HepG2 (cell line): ENCODE results near the gene HSPA1A. TPM values are rescaled to one million over a fixed set of nuclear protein-coding genes. Genes with fewer than 3 reads are reported as not detected.

Source experiments
- AKAP8 ChIP-seq: sonication (generic); formaldehyde crosslinking; IDR thresholded peaks from 2 replicates; pipeline ENCODE4 v1.5.1; 2020; ENCODE audit warnings: mild to moderate bottlenecking, missing genetic modification reagents
- ARNT ChIP-seq: fragments of 450-650 bp; IDR thresholded peaks from 2 replicates; pipeline ENCODE4 v1.6.1; 2017
- CREM ChIP-seq, 2 experiments: sonication (generic) in 1 of 2; formaldehyde crosslinking in 1 of 2; IDR thresholded peaks; 2 replicates each; pipeline versions ENCODE4 v1.4.0 to v1.6.1; 2016 to 2020; ENCODE audit warnings: antibody characterized with exemption in 1 of 2, mild to moderate bottlenecking in 1 of 2, missing genetic modification reagents in 1 of 2
- HDAC2 ChIP-seq: sonication (generic); formaldehyde crosslinking; IDR thresholded peaks from 2 replicates; pipeline ENCODE4 v1.4.0; 2020; ENCODE audit warnings: missing genetic modification reagents
- HES4 ChIP-seq: sonication (generic); formaldehyde crosslinking; IDR thresholded peaks from 2 replicates; pipeline ENCODE4 v1.9.0; 2021; ENCODE audit warnings: mild to moderate bottlenecking, missing genetic modification reagents, borderline replicate concordance
- KDM5A ChIP-seq: fragments of 200-600 bp; sonication (generic); IDR thresholded peaks from 2 replicates; pipeline ENCODE4 v1.7.0; 2018; ENCODE audit warnings: antibody characterized with exemption, mild to moderate bottlenecking, low read length, borderline replicate concordance
- MED1 ChIP-seq: sonication (generic); formaldehyde crosslinking; IDR thresholded peaks from 2 replicates; pipeline ENCODE4 v1.4.0; 2020; ENCODE audit warnings: missing genetic modification reagents
- MIER2 ChIP-seq: IDR thresholded peaks from 2 replicates; pipeline ENCODE4 v1.6.1; 2016; ENCODE audit warnings: missing biosample characterization, missing genetic modification reagents
- MZF1 ChIP-seq: sonication (generic); formaldehyde crosslinking; IDR thresholded peaks from 2 replicates; pipeline ENCODE4 v1.8.1; 2023; ENCODE audit warnings: mild to moderate bottlenecking, missing genetic modification reagents, borderline replicate concordance
- NFE2L1 ChIP-seq: sonication (generic); formaldehyde crosslinking; IDR thresholded peaks from 2 replicates; pipeline ENCODE4 v1.4.0; 2020; ENCODE audit warnings: missing genetic modification reagents, mild to moderate bottlenecking, borderline replicate concordance
- NFIB ChIP-seq: sonication (generic); formaldehyde crosslinking; IDR thresholded peaks from 2 replicates; pipeline ENCODE4 v1.9.0; 2021; ENCODE audit warnings: missing genetic modification reagents, mild to moderate bottlenecking, borderline replicate concordance
- NFKBIZ ChIP-seq: IDR thresholded peaks from 2 replicates; pipeline ENCODE4 v1.6.1; 2018; ENCODE audit warnings: missing genetic modification reagents, missing compliant biosample characterization
- NRL ChIP-seq: sonication (generic); formaldehyde crosslinking; IDR thresholded peaks from 2 replicates; pipeline ENCODE4 v1.5.0; 2020; ENCODE audit warnings: missing genetic modification reagents, mild to moderate bottlenecking, moderate library complexity, borderline replicate concordance
- POLR2AphosphoS2 ChIP-seq: IDR thresholded peaks from 2 replicates; pipeline ENCODE4 v1.6.1; 2011; ENCODE audit warnings: low read depth, low read length, improper control_type of control experiment
- RBFOX2 ChIP-seq: fragments of 200-400 bp; formaldehyde crosslinking; IDR thresholded peaks from 2 replicates; pipeline ENCODE4 v1.6.1; 2017; ENCODE audit warnings: low read depth, mild to moderate bottlenecking, low read length
- SMYD3 ChIP-seq: sonication (generic); formaldehyde crosslinking; IDR thresholded peaks from 2 replicates; pipeline ENCODE4 v1.8.1; 2023; ENCODE audit warnings: mild to moderate bottlenecking, missing genetic modification reagents
- TSC22D2 ChIP-seq: sonication (generic); formaldehyde crosslinking; IDR thresholded peaks from 2 replicates; pipeline ENCODE4 v1.5.1; 2020; ENCODE audit warnings: missing genetic modification reagents, mild to moderate bottlenecking, borderline replicate concordance
- ZBTB3 ChIP-seq: sonication (generic); formaldehyde crosslinking; IDR thresholded peaks from 2 replicates; pipeline ENCODE4 v1.4.0; 2020; ENCODE audit warnings: low read depth, mild to moderate bottlenecking, moderate library complexity, missing genetic modification reagents, borderline replicate concordance
- ZFX ChIP-seq: sonication (generic); formaldehyde crosslinking; IDR thresholded peaks from 2 replicates; pipeline ENCODE4 v1.4.0; 2020; ENCODE audit warnings: mild to moderate bottlenecking, low read depth, missing genetic modification reagents, moderate library complexity
- ZNF264 ChIP-seq: sonication (generic); formaldehyde crosslinking; IDR thresholded peaks from 2 replicates; pipeline ENCODE4 v1.4.0; 2020; ENCODE audit warnings: missing genetic modification reagents
- ZNF432 ChIP-seq: sonication (generic); formaldehyde crosslinking; IDR thresholded peaks from 2 replicates; pipeline ENCODE4 v1.5.0; 2020; ENCODE audit warnings: missing genetic modification reagents, mild to moderate bottlenecking, borderline replicate concordance
- ZNF446 ChIP-seq: sonication (generic); formaldehyde crosslinking; IDR thresholded peaks from 2 replicates; pipeline ENCODE4 v1.5.0; 2020; ENCODE audit warnings: mild to moderate bottlenecking, missing genetic modification reagents
- ZNF703 ChIP-seq: sonication (generic); formaldehyde crosslinking; IDR thresholded peaks from 2 replicates; pipeline ENCODE4 v1.5.1; 2020; ENCODE audit warnings: missing genetic modification reagents, mild to moderate bottlenecking, moderate library complexity, borderline replicate concordance
- ZSCAN30 ChIP-seq: sonication (generic); formaldehyde crosslinking; IDR thresholded peaks from 2 replicates; pipeline ENCODE4 v1.5.0; 2020; ENCODE audit warnings: mild to moderate bottlenecking, missing genetic modification reagents
- polyA plus RNA-seq, 8 experiments: library from polyadenylated mRNA; depleted of rRNA in 3 of 8; stranded (reverse) in 7 of 8; unstranded in 1 of 8; fragments of >200 nt; fragmentation: Illumina TruSeq in 4 of 8; extraction: Trizol in 4 of 8; gene quantifications; 2 replicates each; pipeline versions ENCODE4 v1.2.1 to v1.2.3, GENCODE V29; 2011 to 2016; ENCODE audit warnings: low read depth in 4 of 8, missing spikeins in 1 of 8, mixed read lengths in 1 of 8; ENCODE audit not compliant: insufficient read depth in 1 of 8
- total RNA-seq, 5 experiments: library from RNA; depleted of rRNA; stranded (reverse); fragments of >200 nt; fragmentation: Illumina TruSeq; extraction: Trizol; gene quantifications; 2 replicates each; pipeline ENCODE4 v1.2.3, GENCODE V29; 2016; ENCODE audit warnings: low read depth in 1 of 5
- TF ChIP-seq, protein P1 (sequence below): sonication (generic); IDR thresholded peaks from 2 replicates; pipeline ENCODE4 v1.6.1; 2016; ENCODE audit warnings: low read depth, borderline replicate concordance
- TF ChIP-seq, protein P2 (sequence below): sonication (generic); formaldehyde crosslinking; IDR thresholded peaks from 2 replicates; pipeline ENCODE4 v1.4.0; 2020; ENCODE audit warnings: missing genetic modification reagents

The HSPA1A gene
- total and polyA plus RNA-seq, 2 of the 13 experiments (the other 11 are each of a cell fraction or from before 2014, with no cell fraction given) = 44.5 to 85.0 TPM

DNA sequence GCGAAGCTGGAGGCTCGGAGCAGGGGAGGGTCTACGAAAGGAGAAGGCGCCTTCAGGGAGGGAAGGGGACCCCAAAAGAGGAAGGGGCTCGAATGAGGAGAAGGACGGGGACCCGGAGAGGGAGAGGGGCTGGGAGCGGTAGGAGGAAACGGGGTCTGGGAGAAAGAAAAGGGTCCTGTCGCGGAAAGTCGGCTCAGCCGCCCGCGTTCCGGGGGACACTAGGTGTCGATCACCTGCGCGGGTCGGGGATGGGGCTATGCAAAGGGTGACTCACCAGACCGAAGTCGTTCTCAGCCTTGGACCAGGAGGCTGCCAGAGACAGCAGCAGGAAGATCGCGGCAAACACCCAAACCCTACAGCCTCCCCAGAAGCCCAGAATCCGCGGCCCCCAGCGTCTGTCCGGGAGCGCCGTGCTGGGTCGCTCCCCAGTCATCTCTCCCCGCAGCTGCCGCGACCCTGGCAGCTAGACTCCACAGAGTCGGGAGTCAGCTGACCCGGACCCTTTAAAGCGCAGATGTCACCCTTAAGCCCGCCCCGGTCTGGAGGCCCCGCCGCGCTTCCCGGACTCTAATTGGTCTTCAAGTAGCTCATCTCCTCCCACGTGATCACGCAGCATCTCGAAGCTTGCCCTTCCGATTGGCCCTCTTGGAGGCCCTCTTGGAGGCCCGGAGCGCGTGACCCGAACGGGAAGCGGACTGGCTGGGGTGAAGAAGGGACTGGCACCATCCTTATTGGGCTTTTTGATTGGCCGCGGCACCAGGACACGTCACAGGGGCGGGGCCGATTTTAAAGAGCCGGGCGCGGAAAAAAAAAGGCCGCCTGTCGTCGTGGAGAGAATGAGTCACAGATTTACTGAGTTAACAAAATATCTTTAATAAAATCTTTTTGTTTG lies 47.2 kb downstream of the HSPA1A start, which contains the start of gene NEU1 (continued):
- TF ChIP-seq ZBTB3 (no peak; the same call in 1 of the 2 replicates), POLR2AphosphoS2 (peak; percentile 96; the same call in 1 of the 2 replicates), HES4 (CRISPR knock-in tag) (peak; percentile 54; the same call in 1 of the 2 replicates), ZFX (0 out of 2 replicates have a peak, but pooled peaks have one; percentile 34), ZNF264 (CRISPR knock-in tag) (peak; percentile 49; the same call in 1 of the 2 replicates), MZF1 (CRISPR knock-in tag) (no peak), NRL (CRISPR knock-in tag) (peak; percentile 49; the same call in 1 of the 2 replicates), ZNF703 (CRISPR knock-in tag) (peak; percentile 83; the same call in 1 of the 2 replicates), RBFOX2 (peak; percentile 99), NFE2L1 (CRISPR knock-in tag) (no peak), ZNF446 (CRISPR knock-in tag) (no peak), TSC22D2 (CRISPR knock-in tag) (peak; percentile 98), ZSCAN30 (no peak), ARNT (no peak), KDM5A (no peak; the same call in 1 of the 2 replicates), ZNF432 (no peak), MED1 (CRISPR knock-in tag) (peak; percentile 86), CREM (IDR thresholded peaks at IDR 0.05) (peak; percentile 96), CREM (CRISPR knock-in tag; IDR thresholded peaks at IDR 0.05) (no peak), SMYD3 (CRISPR knock-in tag) (peak; percentile 96), MIER2 (CRISPR knock-in tag) (peak; percentile 18; the same call in 1 of the 2 replicates), NFIB (CRISPR knock-in tag) (no peak), NFKBIZ (no peak; the same call in 1 of the 2 replicates), AKAP8 (CRISPR knock-in tag) (peak; percentile 90), HDAC2 (peak; percentile 82)
- TF ChIP-seq, protein P1, sequence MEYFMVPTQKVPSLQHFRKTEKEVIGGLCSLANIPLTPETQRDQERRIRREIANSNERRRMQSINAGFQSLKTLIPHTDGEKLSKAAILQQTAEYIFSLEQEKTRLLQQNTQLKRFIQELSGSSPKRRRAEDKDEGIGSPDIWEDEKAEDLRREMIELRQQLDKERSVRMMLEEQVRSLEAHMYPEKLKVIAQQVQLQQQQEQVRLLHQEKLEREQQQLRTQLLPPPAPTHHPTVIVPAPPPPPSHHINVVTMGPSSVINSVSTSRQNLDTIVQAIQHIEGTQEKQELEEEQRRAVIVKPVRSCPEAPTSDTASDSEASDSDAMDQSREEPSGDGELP = peak; percentile 99
- TF ChIP-seq, protein P2, sequence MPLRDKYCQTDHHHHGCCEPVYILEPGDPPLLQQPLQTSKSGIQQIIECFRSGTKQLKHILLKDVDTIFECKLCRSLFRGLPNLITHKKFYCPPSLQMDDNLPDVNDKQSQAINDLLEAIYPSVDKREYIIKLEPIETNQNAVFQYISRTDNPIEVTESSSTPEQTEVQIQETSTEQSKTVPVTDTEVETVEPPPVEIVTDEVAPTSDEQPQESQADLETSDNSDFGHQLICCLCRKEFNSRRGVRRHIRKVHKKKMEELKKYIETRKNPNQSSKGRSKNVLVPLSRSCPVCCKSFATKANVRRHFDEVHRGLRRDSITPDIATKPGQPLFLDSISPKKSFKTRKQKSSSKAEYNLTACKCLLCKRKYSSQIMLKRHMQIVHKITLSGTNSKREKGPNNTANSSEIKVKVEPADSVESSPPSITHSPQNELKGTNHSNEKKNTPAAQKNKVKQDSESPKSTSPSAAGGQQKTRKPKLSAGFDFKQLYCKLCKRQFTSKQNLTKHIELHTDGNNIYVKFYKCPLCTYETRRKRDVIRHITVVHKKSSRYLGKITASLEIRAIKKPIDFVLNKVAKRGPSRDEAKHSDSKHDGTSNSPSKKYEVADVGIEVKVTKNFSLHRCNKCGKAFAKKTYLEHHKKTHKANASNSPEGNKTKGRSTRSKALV (CRISPR knock-in tag) = peak; percentile 75
